Measurements from ENCODE around the gene TMCO2.

- TF ChIP-seq CTCF (IDR thresholded peaks at IDR 0.05; ENCODE audit: low read depth, low read length, poor library complexity, severe bottlenecking) (no peak), EZH2phosphoT487 (IDR thresholded peaks at IDR 0.05; ENCODE audit: borderline replicate concordance, low read length) (no peak)
These were observed 26.6 kb downstream of the TMCO2 start for GRCh38 chr1:40274331-40274730.
